ENCODE data around the gene LSM3.

LSM3 gene

GRCh38 chr3:14178247-14179113, at the start of gene LSM3, which contains the start of gene XPC:
Gene LSM3, plus strand, starts transcription at chr3:14178817. Its CDS starts 44 bp downstream, at chr3:14178861.
Gene XPC, minus strand, starts transcription at chr3:14178601. Its CDS starts 33 bp downstream, at chr3:14178568.
- in situ Hi-C loops (cut with HindIII; ENCODE audit: low sequenced_read_pairs) = no loop called here

DNA sequence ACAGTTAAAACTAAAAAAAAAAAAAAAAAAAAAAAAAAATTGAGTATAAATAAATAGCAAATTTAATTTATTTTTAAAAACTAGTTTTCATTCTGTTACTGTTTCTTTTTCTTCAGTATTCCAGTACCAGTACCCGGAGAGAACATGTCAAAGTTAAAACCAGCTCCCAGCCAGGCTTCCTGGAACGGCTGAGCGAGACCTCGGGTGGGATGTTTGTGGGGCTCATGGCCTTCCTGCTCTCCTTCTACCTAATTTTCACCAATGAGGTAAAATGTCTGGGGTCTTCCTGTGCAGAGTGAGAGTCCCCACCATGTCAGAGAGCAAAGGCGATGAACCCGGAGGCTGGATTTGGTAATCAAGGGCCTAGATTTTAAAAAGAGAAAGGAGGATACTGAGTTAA, 49.3 kb upstream of the LSM3 start:
- in situ Hi-C loops (cut with HindIII; ENCODE audit: low sequenced_read_pairs) = no loop called here

DNA sequence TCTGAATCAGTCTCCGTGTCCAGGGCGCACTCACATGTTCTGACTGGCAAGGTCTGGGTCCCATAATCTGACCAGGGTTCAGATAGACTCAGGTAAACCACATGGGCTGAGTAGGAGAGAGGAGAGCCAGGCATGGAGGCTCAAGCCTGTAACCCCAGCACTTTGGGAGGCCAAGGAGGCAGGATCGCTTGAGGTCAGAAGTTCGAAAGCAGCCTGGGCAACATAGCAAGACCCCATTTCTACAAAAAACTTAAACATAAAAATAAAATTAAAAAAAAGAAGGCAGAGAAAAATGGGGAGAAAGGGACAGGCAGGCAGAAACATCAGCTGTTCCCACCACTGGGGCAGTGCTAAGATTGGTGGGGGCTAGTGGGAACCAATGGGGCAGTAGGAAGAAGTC, 48.4 kb upstream of the LSM3 start:
- in situ Hi-C loops (cut with HindIII; ENCODE audit: low sequenced_read_pairs) = loop anchor here (5.0 kb wide), 1 partner anchor 82 kb away; no protein-coding TSS in a partner anchor

DNA sequence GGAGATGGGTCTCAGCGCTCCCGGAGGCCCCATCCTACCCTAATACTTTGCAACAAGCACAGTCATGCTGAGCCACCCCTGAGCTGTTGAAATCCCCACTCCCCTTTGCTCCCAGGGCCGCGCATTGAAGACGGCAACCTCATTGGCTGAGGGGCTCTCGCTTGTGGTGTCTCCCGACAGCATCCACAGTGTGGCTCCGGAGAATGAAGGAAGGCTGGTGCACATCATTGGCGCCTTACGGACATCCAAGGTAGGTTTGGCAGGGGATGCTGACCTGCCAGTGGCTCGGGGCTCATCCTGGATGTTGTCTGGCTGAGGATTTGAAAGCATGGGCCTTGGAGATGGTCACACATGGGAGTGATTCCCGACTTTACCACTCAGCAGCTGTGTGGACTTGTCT, 47.9 kb upstream of the LSM3 start:
- in situ Hi-C loops (cut with HindIII; ENCODE audit: low sequenced_read_pairs) = loop anchor here (5.0 kb wide), 1 partner anchor 82 kb away; no protein-coding TSS in a partner anchor

GRCh38 chr3:14131134-14131533, 47.5 kb upstream of the LSM3 start:
- in situ Hi-C loops (cut with HindIII; ENCODE audit: low sequenced_read_pairs) = loop anchor here (5.0 kb wide), 1 partner anchor 81 kb away; no protein-coding TSS in a partner anchor

DNA sequence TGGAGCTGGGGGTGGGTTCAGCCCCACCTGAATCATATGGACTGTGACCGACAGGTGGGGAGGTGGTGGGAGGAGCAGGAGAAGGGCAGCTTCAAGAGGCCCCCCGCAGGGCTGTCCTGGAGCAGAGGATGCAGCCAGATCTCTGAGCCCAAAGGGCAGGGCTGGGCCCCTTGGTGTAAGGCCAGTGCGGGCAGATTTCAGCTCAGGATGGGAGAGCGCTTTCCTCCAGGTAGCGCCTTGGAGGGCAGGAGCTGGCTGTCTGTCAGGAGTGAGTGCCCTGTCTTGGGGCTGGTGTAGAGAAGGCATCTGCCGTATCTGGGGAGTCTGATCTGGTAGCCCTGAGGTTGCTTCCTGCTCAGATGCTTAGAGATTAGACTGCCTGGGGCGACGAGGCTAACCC, 46.5 kb upstream of the LSM3 start:
- in situ Hi-C loops (cut with HindIII; ENCODE audit: low sequenced_read_pairs) = loop anchor here (5.0 kb wide), 1 partner anchor 80 kb away; no protein-coding TSS in a partner anchor

DNA sequence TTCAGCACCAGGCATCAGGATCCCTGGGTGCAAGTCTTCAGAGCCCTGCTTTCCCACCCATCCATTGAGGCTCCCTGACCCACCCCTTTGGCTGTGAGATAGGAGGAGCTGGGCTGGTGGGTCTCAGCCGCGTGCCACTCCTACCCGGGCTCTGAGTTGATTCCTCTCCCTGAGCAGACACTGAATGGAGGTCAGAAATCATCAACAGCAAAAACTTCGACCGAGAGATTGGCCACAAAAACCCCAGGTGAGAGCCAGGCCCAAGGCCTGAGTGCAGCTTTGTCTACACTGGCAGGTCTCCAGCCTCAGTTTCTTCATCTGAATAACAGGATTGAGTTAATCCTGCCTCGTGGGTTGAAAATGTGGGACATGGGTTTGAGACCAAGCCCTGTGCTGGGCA, 45.9 kb upstream of the LSM3 start:
- in situ Hi-C loops (cut with HindIII; ENCODE audit: low sequenced_read_pairs) = loop anchor here (5.0 kb wide), 1 partner anchor 80 kb away; no protein-coding TSS in a partner anchor

DNA sequence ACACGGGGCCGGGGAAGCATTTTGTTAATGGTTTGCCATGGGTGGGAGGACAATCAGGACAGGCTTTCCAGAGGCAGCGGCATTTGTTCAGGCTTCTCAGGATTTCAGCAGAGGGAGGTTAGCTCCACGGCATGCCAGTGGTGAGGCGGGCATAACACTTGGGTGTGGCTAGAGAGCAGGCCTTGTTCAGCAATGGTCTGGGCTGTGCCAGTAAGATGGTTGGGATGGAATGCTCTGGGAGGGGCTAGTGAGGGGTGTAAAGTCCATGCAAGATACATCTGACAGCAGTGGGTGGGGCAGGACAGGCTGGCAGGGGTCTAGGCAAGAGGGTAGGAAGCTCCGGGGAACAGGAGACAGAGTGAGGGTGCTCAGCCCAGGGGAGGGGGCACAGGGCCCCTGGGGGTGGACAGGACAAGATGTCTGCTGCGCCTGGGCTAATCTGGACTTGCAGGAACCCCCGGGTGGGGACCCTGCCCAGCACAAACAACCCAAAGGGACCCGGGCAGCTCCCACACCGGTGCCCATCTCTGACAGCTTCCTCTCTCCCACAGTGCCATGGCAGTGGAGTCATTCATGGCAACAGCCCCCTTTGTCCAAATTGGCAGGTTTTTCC, 45.3 kb upstream of the LSM3 start:
- in situ Hi-C loops (cut with HindIII; ENCODE audit: low sequenced_read_pairs) = loop anchor here (5.0 kb wide), 1 partner anchor 79 kb away; no protein-coding TSS in a partner anchor

GRCh38 chr3:14133876-14134275, 44.7 kb upstream of the LSM3 start:
- in situ Hi-C loops (cut with HindIII; ENCODE audit: low sequenced_read_pairs) = loop anchor here (5.0 kb wide), 1 partner anchor 78 kb away; no protein-coding TSS in a partner anchor

DNA sequence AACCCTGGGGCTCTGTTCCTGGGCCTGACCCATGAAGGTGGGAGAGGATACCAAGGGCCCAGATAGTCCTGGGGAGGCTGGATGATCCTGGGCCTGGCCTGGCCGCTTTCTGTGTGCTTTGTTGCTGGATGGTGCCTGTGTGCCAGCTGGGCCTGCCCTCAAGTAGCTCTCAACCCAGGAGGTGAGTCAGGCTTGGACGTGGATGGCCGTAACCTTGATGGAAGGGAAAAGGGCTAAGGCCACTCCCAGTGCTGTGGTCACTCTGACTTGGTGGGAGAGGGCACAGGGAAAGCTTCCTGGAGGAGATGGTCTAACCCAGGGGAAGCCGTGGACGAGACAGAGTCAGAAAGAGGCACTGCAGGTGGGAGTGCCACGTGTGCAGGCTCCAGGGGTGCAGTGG, 44.3 kb upstream of the LSM3 start:
- in situ Hi-C loops (cut with HindIII; ENCODE audit: low sequenced_read_pairs) = loop anchor here (5.0 kb wide), 1 partner anchor 78 kb away; no protein-coding TSS in a partner anchor

- in situ Hi-C loops (cut with HindIII; ENCODE audit: low sequenced_read_pairs) = no loop called here
These were observed 43.0 kb upstream of the LSM3 start for GRCh38 chr3:14135581-14135980.

- in situ Hi-C loops (cut with HindIII; ENCODE audit: low sequenced_read_pairs) = no loop called here
These were observed 41.6 kb upstream of the LSM3 start for GRCh38 chr3:14137004-14137403.

DNA sequence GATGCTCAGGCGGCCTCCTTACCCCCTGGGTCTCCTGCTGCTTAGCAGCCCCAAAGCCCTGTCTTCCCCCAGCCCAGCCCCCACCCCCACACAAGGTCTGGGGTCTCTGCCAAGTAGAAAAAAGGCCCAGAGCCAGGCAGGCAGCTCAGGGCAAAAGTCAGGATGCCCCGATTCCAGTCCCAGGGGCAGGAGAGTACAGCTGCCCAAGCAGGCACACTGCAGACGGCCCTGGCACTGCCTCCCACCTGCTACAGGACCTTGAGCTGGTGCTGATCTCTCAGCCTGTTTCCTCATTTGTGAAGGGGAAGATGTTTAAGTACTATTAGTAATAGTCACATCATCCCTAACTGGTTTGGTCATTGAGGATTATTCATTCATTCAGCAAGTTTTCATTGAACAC, 41.2 kb upstream of the LSM3 start:
- in situ Hi-C loops (cut with HindIII; ENCODE audit: low sequenced_read_pairs) = no loop called here

DNA sequence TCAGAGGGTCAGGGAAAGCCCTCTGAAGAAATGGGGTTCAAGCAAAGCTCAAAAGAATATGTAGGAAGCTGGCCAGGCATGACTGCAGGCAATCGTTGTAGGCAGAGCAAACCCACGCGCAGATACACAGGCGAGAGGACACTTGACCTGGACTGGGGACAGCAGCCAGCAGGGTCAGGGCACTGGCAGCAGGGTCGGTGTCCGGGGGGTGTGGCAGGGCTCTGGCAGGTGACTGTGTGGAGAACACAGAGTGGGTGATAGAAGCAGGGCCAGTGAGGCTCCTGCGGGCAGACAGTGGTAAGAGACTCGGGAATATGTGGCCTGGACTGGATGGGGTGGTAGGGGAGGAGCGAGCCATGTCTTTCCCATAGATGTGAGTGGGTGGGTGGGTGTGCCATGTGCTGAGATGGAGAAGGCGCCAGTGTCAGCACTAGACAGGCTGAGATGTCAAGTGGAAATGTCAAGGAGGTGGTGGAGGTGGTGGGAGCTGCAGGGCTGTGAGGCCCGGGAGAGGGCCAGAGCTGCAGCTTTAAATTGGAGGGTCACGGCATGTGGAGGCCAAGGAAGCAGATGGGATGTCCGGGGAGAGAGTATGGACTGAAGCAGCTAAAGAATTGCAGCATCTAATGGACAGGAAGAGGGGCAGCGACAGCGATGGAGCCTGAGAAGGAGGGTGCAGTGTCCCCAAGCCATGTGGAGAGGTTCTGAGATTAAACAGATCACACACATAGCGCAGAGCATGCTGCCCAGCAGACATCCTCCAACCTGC, 40.3 kb upstream of the LSM3 start:
- in situ Hi-C loops (cut with HindIII; ENCODE audit: low sequenced_read_pairs) = no loop called here

GRCh38 chr3:14138878-14139655, 39.5 kb upstream of the LSM3 start:
- in situ Hi-C loops (cut with HindIII; ENCODE audit: low sequenced_read_pairs) = no loop called here

DNA sequence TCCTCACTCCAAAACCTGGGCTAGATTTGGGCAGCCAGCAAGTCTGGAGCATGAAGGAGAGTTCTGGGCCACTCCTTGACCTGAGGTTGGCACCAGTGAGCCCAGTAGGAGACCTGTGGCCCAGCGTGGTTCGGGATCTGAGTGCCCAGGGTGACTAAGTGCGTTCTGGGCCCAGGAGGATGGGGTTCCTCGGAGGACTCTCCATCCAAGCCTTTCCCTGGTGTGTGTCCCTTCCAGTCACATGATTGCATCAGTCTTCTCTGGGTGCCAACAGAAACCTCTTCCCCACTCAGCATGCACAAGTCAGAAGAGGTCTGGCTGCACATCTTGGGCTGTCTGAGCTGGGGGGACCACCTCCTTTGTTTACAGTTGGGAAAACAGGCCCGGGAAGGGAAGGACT, 38.8 kb upstream of the LSM3 start:
- in situ Hi-C loops (cut with HindIII; ENCODE audit: low sequenced_read_pairs) = no loop called here

GRCh38 chr3:14140668-14141067, 37.9 kb upstream of the LSM3 start:
- in situ Hi-C loops (cut with HindIII; ENCODE audit: low sequenced_read_pairs) = no loop called here

GRCh38 chr3:14141144-14141543, 37.5 kb upstream of the LSM3 start:
- in situ Hi-C loops (cut with HindIII; ENCODE audit: low sequenced_read_pairs) = no loop called here

- in situ Hi-C loops (cut with HindIII; ENCODE audit: low sequenced_read_pairs) = no loop called here
These were observed 36.8 kb upstream of the LSM3 start for GRCh38 chr3:14141602-14142341.
